Activated CD4-positive, alpha-beta T cell treated with anti-CD3 and anti-CD28 coated beads for 1 hour (primary cell): ENCODE measurements around the gene PHF13.
"Not testable (repeated sequence)": the region's sequence is repeated elsewhere in the genome, so short reads cannot be mapped to it uniquely, and the experiment has no call there.

Experiments
- DNase-seq: peaks from one replicate; pipeline ENCODE4 v3.0.0-alpha.2; 2020

PHF13 gene

DNA sequence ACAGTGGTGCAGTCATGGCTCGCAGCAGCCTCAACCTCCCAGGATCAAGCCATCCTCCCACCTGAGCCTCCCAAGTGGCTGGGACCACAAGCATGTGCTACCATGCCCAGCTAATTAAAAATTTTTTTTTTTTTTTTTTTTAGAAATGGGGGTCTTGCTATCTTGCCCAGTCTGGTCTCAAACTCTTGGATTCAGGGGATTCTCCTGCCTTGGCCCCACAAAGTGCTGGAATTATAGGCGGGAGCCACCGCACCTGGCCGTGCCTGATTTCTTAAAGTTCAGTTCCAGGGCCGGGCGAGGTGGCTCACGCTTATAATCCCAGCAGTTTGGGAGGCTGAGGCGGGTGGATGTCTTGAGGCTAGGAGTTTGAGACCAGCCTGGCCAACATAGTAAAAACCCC lies 17.5 kb downstream of the PHF13 start:
- DNase-seq, result no peak

DNA sequence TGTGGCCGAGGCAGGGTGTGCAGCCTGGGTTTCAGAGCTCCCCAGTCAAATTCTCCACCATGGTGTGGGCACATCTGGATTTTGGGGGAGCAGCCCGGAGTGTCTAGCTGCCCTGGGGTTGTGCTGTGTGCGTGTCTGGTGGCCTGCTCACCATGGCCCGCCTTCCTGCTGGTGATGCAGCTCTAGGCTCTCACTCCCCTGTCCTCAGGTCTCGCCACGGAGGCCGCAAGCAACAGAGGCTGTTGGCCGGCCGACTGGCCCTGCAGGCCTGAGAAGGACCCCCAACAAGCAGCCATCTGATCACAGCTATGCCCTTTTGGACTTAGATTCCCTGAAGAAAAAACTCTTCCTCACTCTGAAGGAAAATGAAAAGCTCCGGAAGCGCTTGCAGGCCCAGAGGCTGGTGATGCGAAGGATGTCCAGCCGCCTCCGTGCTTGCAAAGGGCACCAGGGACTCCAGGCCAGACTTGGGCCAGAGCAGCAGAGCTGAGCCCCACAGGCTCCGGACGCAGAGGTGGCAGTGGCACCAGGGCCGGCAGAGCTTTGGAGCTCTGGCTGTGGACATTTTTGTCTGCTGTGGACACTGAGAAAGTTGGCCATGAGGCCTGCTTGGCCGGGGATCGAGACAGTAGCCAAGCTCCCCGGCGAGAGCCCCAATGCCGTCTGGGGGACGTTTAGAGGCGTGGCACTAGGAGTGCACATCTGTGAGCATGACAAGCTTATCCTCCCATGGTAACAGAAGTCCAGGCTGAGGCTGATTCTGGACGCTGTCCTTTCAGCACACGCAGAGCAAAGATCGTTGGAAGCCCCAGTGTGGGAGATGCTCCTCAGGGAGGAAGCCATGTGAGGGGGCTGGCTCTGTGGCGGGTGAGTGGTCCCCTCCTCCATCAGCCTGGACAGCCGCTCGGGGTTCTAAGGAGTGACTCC lies 19.3 kb downstream of the PHF13 start:
- no peak for DNase-seq

DNA sequence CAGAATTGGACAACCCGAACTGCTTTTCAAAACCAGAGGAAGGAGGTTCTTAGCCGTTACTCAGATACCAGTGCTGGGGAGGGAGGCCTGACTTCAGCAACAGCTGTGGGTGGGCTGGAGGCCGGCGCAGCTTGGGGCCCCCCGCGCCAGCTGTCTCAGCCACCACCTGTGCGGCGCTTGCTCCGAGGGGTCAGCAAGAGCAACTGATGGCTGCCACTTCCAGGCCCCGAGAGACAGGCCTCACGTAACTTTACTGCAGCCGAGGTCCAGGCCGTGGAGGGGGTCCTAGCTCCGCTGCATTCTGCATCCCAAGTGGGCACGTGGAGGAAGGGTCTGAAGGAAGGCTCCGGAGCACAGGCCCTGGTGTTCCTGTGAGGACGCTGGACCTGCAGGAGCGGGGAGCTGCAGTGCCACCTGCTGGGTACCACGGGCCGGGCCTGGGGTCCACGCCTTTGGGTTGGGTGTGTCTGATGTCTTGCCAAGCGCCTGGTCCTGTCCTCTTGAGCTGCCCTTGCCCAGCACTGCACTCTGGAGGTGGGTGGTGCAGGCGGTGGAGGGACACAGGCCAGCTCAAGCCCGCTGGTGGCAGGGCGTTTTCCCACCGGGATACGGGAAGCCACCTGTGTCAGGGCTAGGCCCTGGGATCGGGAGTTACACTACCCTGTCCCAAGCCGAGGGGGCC lies 21.0 kb downstream of the PHF13 start:
- peak; percentile 31 for DNase-seq

DNA sequence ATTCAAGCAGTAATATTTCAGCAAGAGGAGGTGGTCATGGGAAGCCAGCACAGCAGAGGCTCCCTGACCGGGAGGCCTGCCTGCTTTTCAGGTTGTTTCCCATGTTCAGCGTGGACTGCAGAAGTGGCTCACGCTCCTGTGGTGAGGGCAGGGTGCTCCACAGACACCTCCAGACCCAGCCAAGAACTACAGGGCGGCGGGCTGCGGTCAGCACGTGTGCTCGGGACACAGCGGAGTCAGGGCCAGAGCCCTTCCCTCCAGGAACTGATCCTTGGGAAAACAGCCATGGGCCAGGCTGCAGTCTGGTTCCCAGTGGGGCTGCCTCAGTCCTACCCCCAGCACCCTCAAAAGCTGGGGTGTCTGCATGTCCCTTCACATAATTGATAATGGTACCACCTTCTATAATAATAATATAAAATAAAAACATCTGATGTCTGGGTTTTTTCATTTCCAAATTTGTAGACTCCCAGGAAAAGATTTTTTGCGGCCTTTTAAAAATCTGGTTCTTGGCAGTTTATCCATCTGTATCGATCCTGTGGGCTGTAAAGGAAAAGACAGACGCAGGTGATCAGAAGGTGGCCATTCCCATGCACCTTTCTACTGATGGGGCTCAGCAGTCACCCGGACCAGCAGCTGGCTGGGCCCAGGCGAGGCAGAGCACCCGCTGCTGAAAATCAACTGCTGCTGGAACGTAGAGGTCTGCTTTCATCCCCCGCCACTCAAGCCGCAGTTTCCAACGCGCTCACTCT lies 21.8 kb downstream of the PHF13 start:
- no peak for DNase-seq

DNA sequence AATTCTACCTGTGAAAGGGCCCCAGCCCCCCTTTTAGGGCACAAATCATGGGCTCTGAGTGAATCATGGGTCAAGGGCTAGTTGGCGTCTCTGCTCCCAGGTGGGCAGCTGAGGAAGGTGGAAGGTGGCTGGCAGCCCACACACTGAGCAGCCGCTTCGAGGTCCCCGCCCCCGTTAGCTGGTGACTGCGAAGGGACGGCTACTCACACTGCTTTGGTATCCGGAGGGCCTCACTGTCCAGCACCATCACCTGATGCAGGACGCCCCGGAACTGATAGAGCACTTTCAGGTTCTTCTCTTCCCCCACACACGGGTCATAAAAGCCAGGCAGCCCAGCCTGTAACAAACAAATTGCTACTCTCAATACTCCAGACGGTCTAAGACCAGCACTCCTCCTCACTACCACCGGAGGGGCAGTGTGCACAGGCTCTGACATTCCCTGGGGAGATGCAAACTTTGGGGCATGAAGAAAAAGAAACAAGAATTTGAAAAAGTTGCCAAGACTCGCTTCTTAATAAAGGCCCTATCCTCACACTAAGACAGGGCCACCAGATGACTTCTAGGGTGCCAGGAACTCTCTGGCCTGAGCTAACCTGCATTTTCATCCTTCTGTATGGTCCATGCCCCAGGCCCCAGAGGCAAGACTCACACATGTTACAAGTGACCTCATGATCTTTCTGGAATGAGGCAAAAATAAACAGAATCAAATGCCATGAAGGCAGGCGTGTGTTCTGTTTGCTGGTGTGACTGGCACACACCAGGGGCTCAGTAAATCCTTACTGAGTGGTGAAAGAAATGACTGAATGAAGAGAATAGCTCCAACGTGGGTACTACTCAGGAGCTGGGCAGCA lies 22.6 kb downstream of the PHF13 start:
- DNase-seq, result no peak

DNA sequence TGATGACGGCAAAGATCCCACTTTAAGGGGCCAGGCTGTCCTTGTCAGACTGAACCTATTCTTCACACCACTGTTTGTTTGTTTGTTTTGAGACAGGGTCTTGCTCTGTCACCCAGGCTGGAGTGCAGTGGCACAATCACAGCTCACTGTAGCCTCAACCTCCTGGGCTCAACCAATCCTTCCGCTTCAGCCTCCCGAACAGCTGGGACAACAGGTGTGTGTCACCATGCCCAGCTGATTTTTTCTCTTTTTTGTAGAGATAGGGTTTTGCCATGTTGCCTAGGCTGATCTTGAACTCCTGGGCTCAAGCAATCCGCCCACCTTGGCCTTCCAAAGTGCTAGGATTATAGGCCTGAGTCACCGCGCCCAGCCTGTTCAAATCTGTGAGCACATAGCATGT lies 23.2 kb downstream of the PHF13 start:
- not testable (repeated sequence) for DNase-seq

DNA sequence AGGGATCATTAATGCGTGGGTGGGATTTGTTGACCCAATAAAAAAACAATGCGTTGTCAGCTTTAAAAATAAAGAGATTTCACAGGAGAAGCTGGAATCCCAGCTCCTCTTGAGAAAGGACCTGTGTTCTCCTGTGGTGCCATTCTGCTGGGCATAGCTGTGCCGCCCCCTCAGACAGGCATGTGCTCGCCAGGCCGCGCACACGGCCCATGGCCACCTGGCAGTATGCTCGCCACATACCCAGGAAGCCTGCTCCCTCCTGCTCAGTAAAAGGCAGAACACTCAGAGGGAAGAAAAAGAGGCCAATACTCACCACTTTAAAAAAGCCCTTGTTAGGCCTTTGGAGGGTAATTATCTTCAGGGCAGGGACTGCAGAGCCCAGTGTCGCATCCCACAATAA lies 24.2 kb downstream of the PHF13 start:
- DNase-seq, result no peak

DNA sequence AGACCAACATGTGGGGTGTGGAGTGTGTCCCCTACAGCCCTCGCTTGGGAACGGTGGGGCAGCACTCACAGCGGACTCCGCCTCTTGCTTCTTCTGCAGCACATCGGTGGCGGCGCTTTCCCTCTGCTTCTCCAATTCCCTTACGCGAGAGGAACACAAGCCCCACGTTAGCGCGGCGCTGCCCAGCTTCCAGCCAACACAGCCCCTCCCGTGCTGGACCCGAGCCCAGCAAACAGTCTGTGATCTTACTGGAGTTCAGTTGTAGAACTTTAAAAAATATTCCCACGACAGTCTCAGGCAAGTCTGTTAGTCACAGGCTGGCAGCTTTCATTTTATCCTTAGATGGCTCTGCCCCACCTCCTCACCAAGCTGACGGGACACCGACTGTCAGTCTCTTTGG lies 24.7 kb downstream of the PHF13 start:
- DNase-seq, result no peak

DNA sequence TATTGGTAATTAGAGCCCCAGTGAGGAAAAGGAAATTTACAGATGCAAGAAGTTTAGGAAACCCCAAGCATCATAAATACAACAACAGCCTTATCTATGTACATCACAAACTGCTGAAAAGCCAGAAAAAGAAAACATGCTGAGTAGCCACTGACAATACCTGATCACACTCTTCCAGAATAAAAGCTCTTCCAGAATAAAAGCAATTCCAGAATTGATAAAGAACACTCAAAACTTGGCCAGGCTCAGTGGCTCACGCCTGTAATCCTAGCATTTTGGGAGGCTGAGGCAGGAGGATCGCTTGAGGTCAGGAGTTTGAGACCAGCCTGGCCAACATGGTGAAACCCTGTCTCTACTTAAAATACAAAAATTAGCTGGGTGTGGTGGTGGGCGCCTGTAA lies 27.3 kb downstream of the PHF13 start:
- DNase-seq, result not testable (repeated sequence)

DNA sequence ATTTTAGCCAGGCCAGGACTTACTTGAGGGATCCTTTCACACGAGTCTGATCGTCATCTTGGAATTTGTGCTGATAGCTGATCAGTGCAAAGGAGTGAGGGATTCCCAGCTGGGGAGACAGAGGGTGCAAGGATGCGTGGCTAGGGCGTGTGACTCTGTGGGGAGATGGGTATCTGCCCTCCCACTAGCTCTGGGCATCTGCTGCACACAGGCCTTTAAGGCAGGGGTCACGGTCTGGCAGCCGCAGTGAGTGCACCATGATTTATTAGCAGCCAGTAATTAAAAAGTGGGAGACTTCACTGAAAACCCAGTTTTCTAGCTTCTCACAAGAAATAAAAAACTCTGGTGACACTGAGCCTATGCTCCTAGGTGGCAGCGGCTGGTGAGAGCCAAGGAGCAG lies 31.5 kb downstream of the PHF13 start:
- no peak for DNase-seq

DNA sequence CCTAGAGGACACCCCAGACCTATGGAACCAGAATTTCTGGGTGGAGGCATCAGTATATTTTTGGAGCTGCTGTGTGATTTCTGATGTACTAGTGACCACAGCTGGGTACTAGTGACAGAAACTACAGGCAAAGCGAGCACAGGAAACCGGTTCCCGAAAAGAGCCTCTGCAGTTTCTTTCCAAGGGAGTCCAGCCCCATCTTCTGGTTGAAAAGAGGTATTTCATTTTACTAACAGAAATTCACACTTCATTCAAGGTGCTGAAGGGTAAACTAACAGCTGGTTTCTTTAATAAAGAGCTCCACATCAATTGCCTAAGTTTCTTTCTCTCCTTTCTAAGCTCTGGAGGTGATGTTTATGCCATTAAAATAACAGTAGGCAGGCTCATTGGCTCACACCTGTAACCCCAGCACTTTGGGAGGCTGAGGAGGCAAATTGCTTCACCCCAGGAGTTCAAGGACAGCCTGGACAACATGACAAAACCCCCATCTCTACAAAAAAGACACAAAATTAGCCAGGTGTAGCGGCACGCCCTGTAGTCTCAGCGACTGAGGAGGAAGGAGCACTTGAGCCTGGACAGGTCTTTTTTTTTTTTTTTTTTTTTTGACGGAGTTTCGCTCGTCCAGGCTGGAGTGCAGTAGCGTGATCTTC lies 33.1 kb downstream of the PHF13 start:
- no peak for DNase-seq

DNA sequence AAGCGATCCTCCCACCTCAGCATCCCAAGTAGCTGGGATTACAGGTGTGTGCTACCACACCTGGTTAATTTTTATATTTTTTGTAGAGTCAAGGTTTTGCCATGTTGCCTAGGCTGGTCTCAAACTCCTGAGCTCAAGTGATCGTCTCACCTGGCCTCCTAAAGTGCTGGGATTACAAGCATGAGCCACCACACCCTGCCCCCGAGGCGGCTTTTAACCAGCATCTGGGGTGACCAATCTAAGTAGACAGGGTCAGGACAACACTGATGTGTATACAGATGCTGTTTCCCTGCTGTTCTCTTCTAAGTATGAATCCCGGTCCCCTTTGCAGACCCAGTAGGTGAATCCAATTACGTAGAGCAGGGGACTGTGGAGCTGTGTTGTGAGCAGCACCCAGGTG lies 35.0 kb downstream of the PHF13 start:
- no peak for DNase-seq

DNA sequence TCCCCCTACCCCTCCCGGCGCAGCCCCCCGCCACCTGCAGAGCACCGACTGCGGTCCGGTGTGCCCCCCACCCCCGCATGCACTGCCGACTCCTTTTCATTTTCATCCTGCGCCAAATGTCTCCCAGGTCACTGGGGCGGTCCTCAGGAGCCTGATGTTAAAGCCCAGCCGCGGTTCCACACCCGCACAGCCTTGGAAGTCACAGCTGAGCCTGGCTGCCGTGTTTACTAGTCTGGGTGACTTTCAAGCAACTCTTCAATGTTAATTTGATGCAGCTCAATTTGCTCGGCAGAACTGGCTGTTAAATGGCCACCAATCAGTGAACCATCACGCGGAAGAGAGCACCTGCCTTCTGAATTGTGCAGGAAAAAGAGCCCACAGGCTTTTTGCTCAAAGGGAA lies 38.4 kb downstream of the PHF13 start:
- no peak for DNase-seq

DNA sequence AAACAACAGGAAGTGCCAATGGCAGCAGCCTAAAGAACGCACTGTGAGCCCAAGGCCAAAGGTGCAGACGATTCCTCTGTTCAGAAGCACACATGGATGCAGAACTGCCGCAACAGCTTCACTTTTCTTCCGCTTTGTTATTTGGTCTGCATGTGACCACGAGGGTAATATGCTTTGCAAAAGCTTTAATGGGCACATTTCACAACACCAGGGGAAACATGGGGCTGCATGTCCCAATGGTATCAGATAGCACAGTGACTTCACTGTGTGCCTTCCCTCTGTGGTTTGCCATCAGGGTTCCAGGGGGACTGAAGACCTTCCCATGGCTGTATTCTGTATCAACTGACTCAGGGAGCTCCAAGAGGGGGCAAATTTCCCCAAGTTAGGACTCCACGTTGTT lies 39.5 kb downstream of the PHF13 start:
- no peak for DNase-seq

DNA sequence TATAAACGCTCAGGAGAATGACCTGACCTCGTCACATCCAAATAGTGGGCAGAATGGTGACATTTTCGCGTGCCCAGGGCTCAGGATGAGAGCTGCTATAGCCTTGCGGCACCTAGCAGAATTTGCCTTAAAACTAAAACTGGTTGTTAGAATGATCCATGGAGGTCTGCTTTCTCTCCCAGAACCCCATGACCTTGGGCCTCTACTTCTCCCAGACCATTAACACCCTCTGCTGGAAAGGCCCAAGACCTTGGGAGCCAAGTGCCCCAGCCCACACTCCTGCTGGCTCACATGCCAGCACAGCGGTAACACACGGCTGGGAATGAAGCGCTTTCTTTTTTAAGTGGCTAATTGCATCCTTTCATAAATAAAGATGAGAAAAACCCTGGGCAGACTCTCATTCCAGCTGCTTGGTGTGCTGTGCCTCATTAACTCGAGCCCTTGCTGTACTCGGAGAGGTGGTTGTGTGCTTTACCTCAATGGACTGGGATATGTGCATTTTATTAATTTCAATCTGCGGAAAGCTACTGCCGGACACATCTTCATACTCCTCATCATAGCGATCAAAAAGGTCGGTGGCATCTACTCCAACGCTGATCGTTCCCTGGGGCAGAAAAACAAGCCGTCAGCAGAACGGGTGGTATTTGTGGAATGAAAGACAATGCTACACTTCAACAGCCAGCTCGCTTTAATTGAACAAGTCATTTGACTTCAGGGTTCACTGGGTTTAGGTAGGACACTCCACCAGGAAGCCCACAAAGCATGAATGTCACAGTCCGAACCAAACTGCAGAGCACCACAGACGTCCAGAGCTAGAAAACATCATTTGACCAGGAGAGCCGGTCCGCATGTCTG lies 40.1 kb downstream of the PHF13 start:
- DNase-seq, result no peak

DNA sequence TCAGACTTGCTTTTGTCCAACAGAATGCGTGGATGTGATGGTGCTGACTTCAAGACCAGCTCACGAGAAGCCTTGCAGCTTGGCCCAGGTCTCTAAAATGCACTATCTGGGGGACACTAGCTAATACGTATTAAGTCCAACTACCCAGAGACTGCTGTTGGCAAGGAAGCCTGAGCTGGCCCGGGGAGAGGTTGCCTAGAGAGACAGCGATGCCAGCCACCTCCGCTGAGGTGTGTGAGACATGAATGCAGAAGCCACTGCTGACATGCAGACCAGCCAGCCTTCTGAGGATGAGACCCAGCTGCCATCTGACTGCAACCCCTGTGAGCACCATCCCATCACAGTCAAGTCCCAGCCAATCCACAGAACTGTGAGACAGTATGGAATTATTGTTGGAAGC lies 43.6 kb downstream of the PHF13 start:
- DNase-seq, result no peak

DNA sequence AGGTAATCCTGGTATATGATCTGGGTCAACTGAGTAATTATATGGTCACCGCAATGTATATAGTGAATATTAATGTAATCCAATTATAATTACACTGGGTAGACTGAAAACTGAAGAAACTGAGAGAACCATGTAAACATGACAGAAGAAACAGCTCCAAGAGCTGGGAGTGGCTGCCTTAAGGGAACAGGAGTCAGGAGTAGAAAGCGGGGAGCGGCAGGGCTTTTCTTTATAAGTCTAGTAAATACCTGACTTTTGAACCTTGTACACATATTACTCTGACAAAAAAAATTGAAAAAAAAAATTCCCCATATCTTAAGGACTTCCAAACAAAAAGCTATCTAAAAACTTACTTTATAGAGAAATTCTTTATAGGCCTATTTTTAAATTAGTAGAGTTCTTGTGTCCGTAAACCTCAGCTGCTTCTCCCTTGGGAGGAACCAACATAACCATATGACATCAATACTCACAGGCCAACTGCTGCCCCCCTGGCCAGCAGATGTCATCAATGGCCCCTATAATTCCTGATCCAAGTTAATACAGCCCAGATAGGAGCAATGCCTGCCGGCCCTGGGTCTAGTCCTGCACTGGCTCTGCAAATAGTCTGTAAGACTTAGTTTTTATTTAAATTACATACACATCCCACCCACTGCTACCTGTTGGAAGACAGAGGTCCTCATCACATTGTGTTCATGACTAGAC lies 45.0 kb downstream of the PHF13 start:
- DNase-seq, result no peak

DNA sequence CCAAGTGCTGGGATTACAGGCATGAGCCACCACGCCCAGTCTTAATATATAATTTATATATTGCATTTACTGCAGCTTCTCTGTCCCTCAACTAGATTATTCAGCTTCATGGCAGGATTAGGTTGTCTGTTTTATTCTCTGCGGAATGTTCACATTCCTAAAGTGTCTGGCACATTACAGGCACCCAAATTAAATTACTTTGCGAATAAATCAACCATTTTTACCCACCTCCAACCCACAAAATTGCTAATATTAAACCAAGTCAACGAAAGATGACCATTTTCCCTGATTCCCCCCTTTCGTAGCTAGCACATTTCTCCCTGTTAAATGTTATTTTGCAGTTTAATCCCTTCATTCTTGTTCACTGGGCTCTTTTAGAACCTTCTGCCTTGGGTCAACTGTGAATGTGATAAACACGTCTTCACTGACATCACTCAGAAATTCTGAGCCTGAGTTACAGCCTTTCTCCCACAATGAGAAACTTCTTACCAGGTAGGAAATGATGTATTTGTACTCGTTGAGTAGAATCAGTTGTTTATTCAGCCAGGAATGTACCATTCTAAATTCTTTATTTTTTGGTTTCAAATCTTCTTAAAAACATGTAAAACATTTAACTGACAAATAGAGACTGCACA lies 47.0 kb downstream of the PHF13 start:
- no peak for DNase-seq

DNA sequence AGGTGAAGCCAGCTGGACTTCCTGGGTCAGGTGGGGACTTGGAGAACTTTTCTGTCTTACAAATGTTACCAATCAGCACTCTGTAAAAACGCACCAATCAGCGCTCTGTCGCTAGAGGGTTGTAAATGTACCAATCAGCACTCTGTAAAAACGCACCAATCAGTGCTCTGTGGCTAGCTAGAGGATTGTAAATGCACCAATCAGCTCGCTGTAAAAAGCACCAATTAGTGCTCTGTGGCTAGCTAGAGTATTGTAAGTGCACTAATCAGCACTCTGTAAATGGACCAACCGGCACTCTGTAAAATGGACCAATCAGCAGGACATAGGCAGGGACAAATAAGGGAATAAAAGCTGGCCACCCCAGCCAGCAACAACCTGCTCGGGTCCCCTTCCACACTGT lies 48.9 kb downstream of the PHF13 start:
- not testable (repeated sequence) for DNase-seq

DNA sequence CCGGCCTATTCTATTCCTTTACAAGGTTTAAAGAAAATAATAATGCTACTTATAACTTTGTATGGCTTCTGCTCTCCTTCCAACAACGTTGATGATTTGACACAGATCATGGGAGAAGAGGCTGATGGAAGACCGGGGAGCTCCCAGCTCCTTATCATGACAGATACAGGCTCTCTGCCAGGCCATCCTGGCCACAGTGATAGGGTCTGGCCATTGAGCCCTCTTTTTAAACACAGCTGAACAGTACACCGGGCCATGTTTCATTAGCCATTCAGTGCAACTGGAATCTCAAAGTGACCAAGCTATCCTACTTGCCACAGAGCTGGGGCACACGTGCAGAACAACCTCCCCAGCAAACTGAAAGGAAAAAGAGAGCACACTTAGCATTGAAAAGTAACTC lies 53.2 kb downstream of the PHF13 start:
- DNase-seq, result no peak
